ENCODE measurements around the gene PCDHA7. TPM values are rescaled to one million over a fixed set of nuclear protein-coding genes. Genes with fewer than 3 reads are reported as not detected.
A peak's percentile ranks its signal among the peaks of the same experiment; 100 is the strongest.
"Not testable (repeated sequence)": the region's sequence is repeated elsewhere in the genome, so short reads cannot be mapped to it uniquely, and the experiment has no call there.

The PCDHA7 gene, protein sequence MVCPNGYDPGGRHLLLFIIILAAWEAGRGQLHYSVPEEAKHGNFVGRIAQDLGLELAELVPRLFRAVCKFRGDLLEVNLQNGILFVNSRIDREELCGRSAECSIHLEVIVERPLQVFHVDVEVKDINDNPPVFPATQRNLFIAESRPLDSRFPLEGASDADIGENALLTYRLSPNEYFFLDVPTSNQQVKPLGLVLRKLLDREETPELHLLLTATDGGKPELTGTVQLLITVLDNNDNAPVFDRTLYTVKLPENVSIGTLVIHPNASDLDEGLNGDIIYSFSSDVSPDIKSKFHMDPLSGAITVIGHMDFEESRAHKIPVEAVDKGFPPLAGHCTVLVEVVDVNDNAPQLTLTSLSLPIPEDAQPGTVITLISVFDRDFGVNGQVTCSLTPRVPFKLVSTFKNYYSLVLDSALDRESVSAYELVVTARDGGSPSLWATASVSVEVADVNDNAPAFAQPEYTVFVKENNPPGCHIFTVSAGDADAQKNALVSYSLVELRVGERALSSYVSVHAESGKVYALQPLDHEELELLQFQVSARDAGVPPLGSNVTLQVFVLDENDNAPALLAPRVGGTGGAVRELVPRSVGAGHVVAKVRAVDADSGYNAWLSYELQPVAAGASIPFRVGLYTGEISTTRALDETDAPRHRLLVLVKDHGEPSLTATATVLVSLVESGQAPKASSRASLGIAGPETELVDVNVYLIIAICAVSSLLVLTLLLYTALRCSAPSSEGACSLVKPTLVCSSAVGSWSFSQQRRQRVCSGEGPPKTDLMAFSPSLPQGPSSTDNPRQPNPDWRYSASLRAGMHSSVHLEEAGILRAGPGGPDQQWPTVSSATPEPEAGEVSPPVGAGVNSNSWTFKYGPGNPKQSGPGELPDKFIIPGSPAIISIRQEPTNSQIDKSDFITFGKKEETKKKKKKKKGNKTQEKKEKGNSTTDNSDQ
- polyA plus RNA-seq (2013): 0.53 and 0.65 TPM in 2 replicates

DNA sequence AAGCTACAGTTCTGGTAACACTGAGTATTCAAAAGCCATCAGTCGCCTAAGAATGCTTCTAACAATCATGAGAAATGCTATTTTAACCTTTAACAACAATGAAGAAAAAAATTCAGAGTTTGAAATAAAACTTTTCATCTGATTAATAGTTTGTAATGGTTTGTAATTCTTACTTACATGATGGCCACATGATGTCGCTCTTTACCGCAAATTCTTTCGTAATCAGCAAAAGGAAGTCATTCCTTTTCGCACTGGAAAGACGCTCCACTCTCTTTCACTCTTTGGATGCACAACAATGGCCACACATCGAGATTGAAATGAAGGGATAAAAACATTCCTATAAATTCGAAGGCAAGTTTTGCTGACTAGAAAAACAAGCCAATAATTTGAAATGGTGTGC is at the start of gene PCDHA7:
PCDHA7 (plus strand) TSS at position 277 of the 400 bp plus-strand sequence; CDS start at position 392, 115 bp downstream.
- no peak within 1 kb of the TSS for H3K4me3 ChIP-seq (ENCODE audit: low read depth, low read length)
- no peaks in the 10 kb centered on the region for H3K27me3 ChIP-seq (ENCODE audit: insufficient read depth, low read length)
- no peaks in the 10 kb centered on the region for H3K79me2 ChIP-seq (ENCODE audit: control insufficient read depth, insufficient read depth, low read length, poor library complexity)
- H3K23ac ChIP-seq (ENCODE audit: low read length): no peak within 1 kb of the TSS
- H3K14ac ChIP-seq (ENCODE audit: low read length): no peak within 1 kb of the TSS
- H2AFZ ChIP-seq (ENCODE audit: insufficient read depth, low read length, poor library complexity): no peak within 1 kb of the TSS
- no peak within 1 kb of the TSS for H2BK5ac ChIP-seq (ENCODE audit: low read depth, low read length, poor library complexity)
- H4K12ac ChIP-seq (ENCODE audit: low read depth, low read length): no peak within 1 kb of the TSS
- H2BK12ac ChIP-seq (ENCODE audit: low read length): no peak within 1 kb of the TSS
- no peak within 1 kb of the TSS for H4K8ac ChIP-seq (ENCODE audit: low read depth, low read length)
- H3K18ac ChIP-seq (ENCODE audit: low read length): no peak within 1 kb of the TSS
- H3K9ac ChIP-seq (ENCODE audit: low read length): peak within 1 kb of the TSS; percentile 53
- no peak within 1 kb of the TSS for H2BK120ac ChIP-seq (ENCODE audit: insufficient read depth, low read length, poor library complexity)
- no peak for DNase-seq
- peaks cover 18% of the 10 kb centered on the region for H3K9me3 ChIP-seq (ENCODE audit: insufficient read depth, low read depth, low read length)
- no peak within 1 kb of the TSS for H2AK5ac ChIP-seq (ENCODE audit: low read length)
- no peak within 1 kb of the TSS for H3K4ac ChIP-seq (ENCODE audit: low read depth, low read length)
- no peak within 1 kb of the TSS for H4K91ac ChIP-seq (ENCODE audit: low read depth, low read length)
- no peaks in the 10 kb centered on the region for H3K4me1 ChIP-seq (ENCODE audit: control insufficient read depth in 1 of 2, insufficient read depth in 2 of 2, low read length in 2 of 2)
- H3K79me1 ChIP-seq (ENCODE audit: low read length): no peaks in the 10 kb centered on the region
- no CpG with 5 or more reads among the region's 8 CpGs for WGBS (ENCODE audit: extremely low coverage, insufficient coverage, insufficient read length)
- H3K27ac ChIP-seq (ENCODE audit: low read depth, low read length): no peak within 1 kb of the TSS
- no peak within 1 kb of the TSS for H3K4me2 ChIP-seq (ENCODE audit: low read length)
- H3K36me3 ChIP-seq (ENCODE audit: control insufficient read depth in 1 of 2, insufficient read depth in 2 of 2, low read length in 2 of 2): peaks cover 8 to 9% of the 10 kb centered on the region in 2 experiments

DNA sequence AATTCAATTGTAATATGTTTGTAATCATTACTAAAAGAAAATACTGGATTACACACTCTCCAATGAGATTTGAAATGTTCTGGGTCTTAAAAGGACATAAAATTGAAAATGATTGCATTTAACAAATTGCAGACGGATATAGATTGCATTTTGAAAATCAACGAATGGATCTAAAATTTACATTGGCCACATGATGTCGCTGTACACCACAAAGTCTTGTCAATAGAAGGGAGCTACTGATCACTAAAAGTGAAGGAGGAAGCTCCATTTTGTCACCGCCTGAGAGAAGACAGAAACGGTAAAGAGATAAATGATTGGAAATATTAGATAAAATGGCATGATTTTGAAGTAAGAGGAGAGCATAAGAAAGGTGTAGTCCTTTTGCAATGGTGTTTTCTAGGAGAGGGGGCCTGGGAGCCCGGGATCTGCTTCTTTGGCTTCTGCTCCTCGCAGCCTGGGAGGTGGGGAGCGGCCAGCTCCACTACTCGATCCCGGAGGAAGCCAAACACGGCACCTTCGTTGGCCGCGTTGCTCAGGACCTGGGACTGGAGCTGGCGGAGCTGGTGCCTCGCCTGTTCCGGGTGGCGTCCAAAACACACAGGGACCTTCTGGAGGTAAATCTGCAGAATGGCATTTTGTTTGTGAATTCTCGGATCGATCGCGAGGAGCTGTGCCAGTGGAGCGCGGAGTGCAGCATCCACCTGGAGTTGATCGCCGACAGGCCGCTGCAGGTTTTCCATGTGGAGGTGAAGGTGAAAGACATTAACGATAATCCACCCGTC is 48.0 kb upstream of the PCDHA7 start, which contains the start of gene PCDHA1:
PCDHA1 (plus strand) TSS at position 236 of the 782 bp plus-strand sequence.
- no peak for DNase-seq
- no peak within 1 kb of the TSS for H2BK120ac ChIP-seq (ENCODE audit: insufficient read depth, low read length, poor library complexity)
- H3K23ac ChIP-seq (ENCODE audit: low read length): no peak within 1 kb of the TSS
- no peak within 1 kb of the TSS for H4K8ac ChIP-seq (ENCODE audit: low read depth, low read length)
- H3K36me3 ChIP-seq (ENCODE audit: control insufficient read depth in 1 of 2, insufficient read depth in 2 of 2, low read length in 2 of 2): no peaks in the 10 kb centered on the region
- H3K79me2 ChIP-seq (ENCODE audit: control insufficient read depth, insufficient read depth, low read length, poor library complexity): no peaks in the 10 kb centered on the region
- H3K4me1 ChIP-seq (ENCODE audit: control insufficient read depth in 1 of 2, insufficient read depth in 2 of 2, low read length in 2 of 2): no peaks in the 10 kb centered on the region
- H3K27me3 ChIP-seq (ENCODE audit: insufficient read depth, low read length): no peaks in the 10 kb centered on the region
- no peak within 1 kb of the TSS for H3K9ac ChIP-seq (ENCODE audit: low read length)
- H3K18ac ChIP-seq (ENCODE audit: low read length): no peak within 1 kb of the TSS
- no peak within 1 kb of the TSS for H3K14ac ChIP-seq (ENCODE audit: low read length)
- H3K4ac ChIP-seq (ENCODE audit: low read depth, low read length): no peak within 1 kb of the TSS
- WGBS (ENCODE audit: extremely low coverage, insufficient coverage, insufficient read length): no CpG with 5 or more reads among the region's 29 CpGs
- no peak within 1 kb of the TSS for H2AK5ac ChIP-seq (ENCODE audit: low read length)
- no peak within 1 kb of the TSS for H2AFZ ChIP-seq (ENCODE audit: insufficient read depth, low read length, poor library complexity)
- H3K4me2 ChIP-seq (ENCODE audit: low read length): no peak within 1 kb of the TSS
- no peak within 1 kb of the TSS for H2BK5ac ChIP-seq (ENCODE audit: low read depth, low read length, poor library complexity)
- no peak within 1 kb of the TSS for H2BK12ac ChIP-seq (ENCODE audit: low read length)
- H4K91ac ChIP-seq (ENCODE audit: low read depth, low read length): no peak within 1 kb of the TSS
- no peaks in the 10 kb centered on the region for H3K79me1 ChIP-seq (ENCODE audit: low read length)
- H3K27ac ChIP-seq (ENCODE audit: low read depth, low read length): no peak within 1 kb of the TSS
- peaks cover 25% of the 10 kb centered on the region for H3K9me3 ChIP-seq (ENCODE audit: insufficient read depth, low read depth, low read length)
- H3K4me3 ChIP-seq (ENCODE audit: low read depth, low read length): peak within 1 kb of the TSS; percentile 25
- no peak within 1 kb of the TSS for H4K12ac ChIP-seq (ENCODE audit: low read depth, low read length)

DNA sequence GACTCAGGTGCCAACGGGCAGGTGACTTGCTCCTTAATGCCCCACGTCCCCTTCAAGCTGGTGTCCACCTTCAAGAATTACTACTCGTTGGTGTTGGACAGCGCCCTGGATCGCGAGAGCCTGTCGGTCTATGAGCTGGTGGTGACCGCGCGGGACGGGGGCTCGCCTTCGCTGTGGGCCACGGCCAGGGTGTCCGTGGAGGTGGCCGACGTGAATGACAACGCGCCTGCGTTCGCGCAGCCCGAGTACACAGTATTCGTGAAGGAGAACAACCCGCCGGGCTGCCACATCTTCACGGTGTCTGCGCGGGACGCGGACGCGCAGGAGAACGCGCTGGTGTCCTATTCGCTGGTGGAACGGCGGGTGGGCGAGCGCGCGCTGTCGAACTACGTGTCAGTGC is 46.6 kb upstream of the PCDHA7 start:
- H3K27ac ChIP-seq (ENCODE audit: low read depth, low read length); H2BK12ac ChIP-seq (ENCODE audit: low read length); H3K4me1 ChIP-seq (ENCODE audit: control insufficient read depth in 1 of 2, insufficient read depth in 2 of 2, low read length in 2 of 2); H2BK120ac ChIP-seq (ENCODE audit: insufficient read depth, low read length, poor library complexity); H4K8ac ChIP-seq (ENCODE audit: low read depth, low read length); H3K36me3 ChIP-seq (ENCODE audit: control insufficient read depth in 1 of 2, insufficient read depth in 2 of 2, low read length in 2 of 2); H3K23ac ChIP-seq (ENCODE audit: low read length); H3K79me1 ChIP-seq (ENCODE audit: low read length); H4K12ac ChIP-seq (ENCODE audit: low read depth, low read length); H3K4me3 ChIP-seq (ENCODE audit: low read depth, low read length); H4K91ac ChIP-seq (ENCODE audit: low read depth, low read length); DNase-seq; H3K18ac ChIP-seq (ENCODE audit: low read length); H3K4ac ChIP-seq (ENCODE audit: low read depth, low read length); H2AFZ ChIP-seq (ENCODE audit: insufficient read depth, low read length, poor library complexity); H3K4me2 ChIP-seq (ENCODE audit: low read length); H3K14ac ChIP-seq (ENCODE audit: low read length); H3K79me2 ChIP-seq (ENCODE audit: control insufficient read depth, insufficient read depth, low read length, poor library complexity); H2BK5ac ChIP-seq (ENCODE audit: low read depth, low read length, poor library complexity); H3K9ac ChIP-seq (ENCODE audit: low read length); H3K27me3 ChIP-seq (ENCODE audit: insufficient read depth, low read length); H2AK5ac ChIP-seq (ENCODE audit: low read length): not testable (repeated sequence)
- peaks cover 25% of the 10 kb centered on the region for H3K9me3 ChIP-seq (ENCODE audit: insufficient read depth, low read depth, low read length)
- no CpG with 5 or more reads among the region's 44 CpGs for WGBS (ENCODE audit: extremely low coverage, insufficient coverage, insufficient read length)
